ENCODE data around the gene GCNT4. TPM values are rescaled to one million over a fixed set of nuclear protein-coding genes. Genes with fewer than 3 reads are reported as not detected.

Gene GCNT4
- polyA plus RNA-seq, 3 donors: 0.01 TPM; not detected in 2

DNA sequence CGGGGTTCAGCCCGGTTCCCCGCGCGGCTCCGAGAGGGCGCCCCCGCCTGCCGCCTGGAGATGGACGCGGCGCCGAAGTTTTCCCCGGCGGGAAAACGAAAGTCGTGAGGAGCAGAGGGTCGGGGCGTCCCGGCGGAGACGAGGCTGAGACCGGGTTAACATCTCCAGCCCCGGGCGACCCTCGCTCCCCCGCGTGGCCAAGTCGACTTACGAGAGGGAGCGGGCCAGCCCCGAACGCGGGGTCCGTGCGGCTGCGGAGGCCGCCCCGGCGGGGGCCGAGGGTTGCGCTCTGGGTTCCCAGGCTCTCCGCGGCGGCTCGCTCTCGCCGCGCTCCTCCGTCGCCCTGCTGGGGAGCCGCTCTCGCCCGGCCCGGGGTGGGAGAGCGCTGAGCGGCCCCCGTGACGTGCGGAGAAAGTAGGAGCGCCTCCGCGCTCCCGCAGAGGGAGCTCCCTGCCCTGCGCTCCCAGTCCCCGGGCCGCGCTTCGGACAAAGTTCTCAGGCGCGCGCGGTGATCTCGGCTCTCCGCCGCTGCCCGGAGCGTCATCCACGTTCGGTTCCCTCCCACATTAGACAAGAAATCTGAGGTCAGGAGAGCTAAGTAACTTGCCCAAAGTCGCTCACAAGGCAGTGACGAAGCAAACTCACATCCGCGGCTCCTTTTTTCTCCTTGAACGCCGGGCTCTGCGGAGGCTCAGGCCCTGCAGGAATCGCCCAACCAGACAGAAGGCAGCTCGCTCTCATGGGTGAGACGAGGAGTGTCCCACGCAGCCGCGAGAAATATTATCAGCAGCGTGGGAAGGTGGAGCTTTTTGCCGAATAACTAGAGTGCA, 1.2 kb upstream of the GCNT4 start:
- TF ChIP-seq CTCF (IDR thresholded peaks at IDR 0.05): no peak
- peak overlapping the region; percentile 87 to 96 for H3K4me3 Mint-ChIP-seq
- Histone ChIP-seq H3K4me1 (ENCODE audit: control insufficient read depth in 1 of 2, insufficient read depth in 2 of 2, low read length in 2 of 2) (peaks cover 13 to 16% of the 10 kb centered on the region in 2 donors), H3K4me3 (replicated peaks in 1 of 3; ENCODE audit: low read depth in 2 of 3, low read length in 3 of 3) (peak overlapping the region; percentile 41 to 95 (median 85)), H2AFZ (ENCODE audit: insufficient read depth, low read depth, low read length, poor library complexity, severe bottlenecking) (peak overlapping the region; percentile 85), H3K9me3 (replicated peaks in 1 of 2; ENCODE audit: control insufficient read depth in 1 of 2, insufficient read depth in 1 of 2, low read length in 2 of 2) (peaks cover 0 to 5% of the 10 kb centered on the region in 2 donors), H3K27ac (ENCODE audit: low read depth in 1 of 2, low read length in 2 of 2) (no peak overlapping the region), H4K20me1 (ENCODE audit: insufficient read depth, low read length) (no peaks in the 10 kb centered on the region), H3K4me2 (replicated peaks; ENCODE audit: extremely low read depth, low read length, poor library complexity, severe bottlenecking) (peak overlapping the region; percentile 93), H3K79me2 (ENCODE audit: insufficient read depth, low read length) (no peaks in the 10 kb centered on the region), H3K27me3 (ENCODE audit: control insufficient read depth in 2 of 2, insufficient read depth in 2 of 2, low read length in 2 of 2) (peaks cover 37 to 57% of the 10 kb centered on the region in 2 donors), H3K36me3 (replicated peaks in 1 of 2; ENCODE audit: control insufficient read depth in 1 of 2, insufficient read depth in 2 of 2, low read length in 2 of 2) (no peaks in the 10 kb centered on the region), H3K9ac (ENCODE audit: insufficient read depth, low read length, poor library complexity, severe bottlenecking) (peak overlapping the region; percentile 54)
- intact Hi-C loops (cut with micrococcal nuclease): no loop called here
- peaks cover 48 to 67% (median 58%) of the 10 kb centered on the region in 3 donors for H3K27me3 Mint-ChIP-seq (ENCODE audit: low read depth in 3 of 3)
- H3K27ac Mint-ChIP-seq: peak overlapping the region in 2 of 7 donors; percentile 22 to 31
- peaks cover 7 to 10% of the 10 kb centered on the region in 2 donors for H3K36me3 Mint-ChIP-seq
- H3K4me1 Mint-ChIP-seq: peaks cover 19% of the 10 kb centered on the region
- DNase-seq: peak; percentile 22 to 45 (median 38)
- WGBS (ENCODE audit: insufficient coverage): under 1% methylated on average over 92 of the region's 95 CpGs
- H3K9me3 Mint-ChIP-seq: peaks cover 0 to 8% (median 5%) of the 10 kb centered on the region in 7 donors

DNA sequence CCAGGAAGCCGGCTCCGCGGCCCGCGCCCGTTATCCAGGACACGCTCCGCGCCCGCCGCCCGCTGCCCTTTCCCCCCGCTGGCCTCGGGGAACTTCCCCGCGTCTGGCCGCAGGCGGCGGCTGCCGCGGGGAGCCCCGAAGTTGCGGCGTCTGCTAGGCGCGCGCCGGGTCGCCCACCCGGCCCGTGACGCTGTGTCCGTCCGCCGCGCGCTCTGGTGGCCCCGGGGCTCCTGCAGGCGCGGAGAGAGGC, 621 bp upstream of the GCNT4 start:
- H3K27me3 ChIP-seq (ENCODE audit: control insufficient read depth in 2 of 2, insufficient read depth in 2 of 2, low read length in 2 of 2): peaks cover 37 to 56% of the 10 kb centered on the region in 2 donors
- intact Hi-C loops (cut with micrococcal nuclease): no loop called here
- Mint-ChIP-seq H3K9me3 (peaks cover 0 to 8% (median 5%) of the 10 kb centered on the region in 7 donors), H3K27ac (no peak overlapping the region), H3K4me3 (peak overlapping the region; percentile 87 to 89), H3K27me3 (ENCODE audit: low read depth in 3 of 3) (peaks cover 46 to 67% (median 58%) of the 10 kb centered on the region in 3 donors), H3K36me3 (peaks cover 7 to 10% of the 10 kb centered on the region in 2 donors), H3K4me1 (peaks cover 19% of the 10 kb centered on the region)
- H3K79me2 ChIP-seq (ENCODE audit: insufficient read depth, low read length): no peaks in the 10 kb centered on the region
- H3K4me1 ChIP-seq (ENCODE audit: control insufficient read depth in 1 of 2, insufficient read depth in 2 of 2, low read length in 2 of 2): peaks cover 13 to 16% of the 10 kb centered on the region in 2 donors
- peak overlapping the region; percentile 54 for H3K9ac ChIP-seq (ENCODE audit: insufficient read depth, low read length, poor library complexity, severe bottlenecking)
- peak overlapping the region; percentile 93 for H3K4me2 ChIP-seq (replicated peaks; ENCODE audit: extremely low read depth, low read length, poor library complexity, severe bottlenecking)
- no peaks in the 10 kb centered on the region for H4K20me1 ChIP-seq (ENCODE audit: insufficient read depth, low read length)
- DNase-seq: no peak
- H3K9me3 ChIP-seq (replicated peaks in 1 of 2; ENCODE audit: control insufficient read depth in 1 of 2, insufficient read depth in 1 of 2, low read length in 2 of 2): peaks cover 0 to 5% of the 10 kb centered on the region in 2 donors
- H3K4me3 ChIP-seq (replicated peaks in 1 of 3; ENCODE audit: low read depth in 2 of 3, low read length in 3 of 3): peak overlapping the region; percentile 41 to 95 (median 85)
- no peak overlapping the region for H3K27ac ChIP-seq (ENCODE audit: low read depth in 1 of 2, low read length in 2 of 2)
- under 1% methylated on average over 40 of the region's 40 CpGs for WGBS (ENCODE audit: insufficient coverage)
- H2AFZ ChIP-seq (ENCODE audit: insufficient read depth, low read depth, low read length, poor library complexity, severe bottlenecking): peak overlapping the region; percentile 85
- no peak for TF ChIP-seq CTCF (IDR thresholded peaks at IDR 0.05)
- H3K36me3 ChIP-seq (replicated peaks in 1 of 2; ENCODE audit: control insufficient read depth in 1 of 2, insufficient read depth in 2 of 2, low read length in 2 of 2): no peaks in the 10 kb centered on the region

All from CD14-positive monocyte (primary cell).